Astrocyte (in vitro differentiated cells and primary cell): ENCODE measurements around the gene AFMID. TPM values are rescaled to one million over a fixed set of nuclear protein-coding genes. Genes with fewer than 3 reads are reported as not detected.

ENCODE experiments used
- DNase-seq: peaks from one replicate; pipeline ENCODE4 v3.0.0-alpha.2; 2010; ENCODE audit warnings: low read depth
- FAIRE-seq: peaks from 2 replicates; lab custom pipeline; 2011; peaks lifted over from hg19 to GRCh38; lab: Jason Lieb, UNC
- H2AFZ ChIP-seq: 2 replicates; pipeline ENCODE4 v1.6.0; 2012; ENCODE audit warnings: low read depth, low read length, inconsistent platforms
- H3K27ac ChIP-seq: 2 replicates; pipeline ENCODE4 v1.5.1; 2011; ENCODE audit warnings: low read depth, low read length, inconsistent platforms
- H3K27me3 ChIP-seq: 2 replicates; pipeline ENCODE4 v1.6.0; 2011; ENCODE audit warnings: low read length, inconsistent platforms; ENCODE audit not compliant: insufficient read depth
- H3K36me3 ChIP-seq: 2 replicates; pipeline ENCODE4 v1.5.1; 2011; ENCODE audit warnings: low read length, inconsistent platforms; ENCODE audit not compliant: insufficient read depth
- H3K4me1 ChIP-seq: 2 replicates; pipeline ENCODE4 v1.5.1; 2011; ENCODE audit warnings: low read length, inconsistent platforms; ENCODE audit not compliant: insufficient read depth
- H3K4me2 ChIP-seq: 2 replicates; pipeline ENCODE4 v1.6.0; 2012; ENCODE audit warnings: low read length, inconsistent platforms
- H3K4me3 ChIP-seq: 2 replicates; pipeline ENCODE4 v1.5.1; 2011; ENCODE audit warnings: low read depth, mild to moderate bottlenecking, low read length, inconsistent platforms; ENCODE audit not compliant: insufficient read depth
- H3K79me2 ChIP-seq: 2 replicates; pipeline ENCODE4 v1.6.0; 2012; ENCODE audit warnings: mild to moderate bottlenecking, low read length, inconsistent platforms; ENCODE audit not compliant: insufficient read depth
- H3K9ac ChIP-seq: 2 replicates; pipeline ENCODE4 v1.6.0; 2012; ENCODE audit warnings: mild to moderate bottlenecking, low read length, inconsistent platforms
- H3K9me3 ChIP-seq: 2 replicates; pipeline ENCODE4 v1.5.1; 2012; ENCODE audit warnings: low read depth, mild to moderate bottlenecking, low read length, inconsistent platforms; ENCODE audit not compliant: insufficient read depth
- H4K20me1 ChIP-seq: 2 replicates; pipeline ENCODE4 v1.6.0; 2012; ENCODE audit warnings: low read length, inconsistent platforms; ENCODE audit not compliant: insufficient read depth
- H3K27ac Mint-ChIP-seq: one replicate; pipeline ENCODE4 v1.8.0; 2021; ENCODE audit warnings: mild to moderate bottlenecking, mixed read lengths; ENCODE audit not compliant: unreplicated experiment
- H3K27me3 Mint-ChIP-seq: one replicate; pipeline ENCODE4 v1.8.0; 2021; ENCODE audit warnings: low read depth, mixed read lengths; ENCODE audit not compliant: unreplicated experiment
- H3K36me3 Mint-ChIP-seq: one replicate; pipeline ENCODE4 v1.8.0; 2021; ENCODE audit warnings: low read depth, mixed read lengths; ENCODE audit not compliant: unreplicated experiment
- H3K4me1 Mint-ChIP-seq: one replicate; pipeline ENCODE4 v1.8.0; 2021; ENCODE audit warnings: low read depth, mixed read lengths; ENCODE audit not compliant: unreplicated experiment
- H3K4me3 Mint-ChIP-seq: one replicate; pipeline ENCODE4 v1.8.0; 2021; ENCODE audit warnings: mild to moderate bottlenecking, moderate library complexity, mixed read lengths; ENCODE audit not compliant: unreplicated experiment
- H3K9me3 Mint-ChIP-seq: one replicate; pipeline ENCODE4 v1.8.0; 2021; ENCODE audit warnings: mild to moderate bottlenecking, mixed read lengths; ENCODE audit not compliant: unreplicated experiment
- CTCF ChIP-seq: IDR thresholded peaks from 2 replicates; pipeline ENCODE4 v1.5.1; 2011; ENCODE audit warnings: low read depth, mild to moderate bottlenecking, inconsistent platforms, low read length, moderate library complexity; ENCODE audit not compliant: insufficient read depth
- EZH2 ChIP-seq: IDR thresholded peaks from 2 replicates; pipeline ENCODE4 v1.6.1; 2012; ENCODE audit warnings: mild to moderate bottlenecking, low read length, inconsistent platforms; ENCODE audit not compliant: insufficient read depth
- total RNA-seq: library from RNA; stranded (reverse); gene quantifications from 2 replicates; pipeline ENCODE4 v1.2.1, GENCODE V29; 2021

Gene AFMID
- total RNA-seq, 1 donor from 2014 or later = 53.7 TPM

- no peak overlapping the region for H2AFZ ChIP-seq
- H3K36me3 Mint-ChIP-seq = no peaks in the 10 kb centered on the region
- no peak for TF ChIP-seq EZH2
- no peak for TF ChIP-seq CTCF
- no peaks in the 10 kb centered on the region for H3K9me3 Mint-ChIP-seq
- no peak for DNase-seq
- H3K4me3 Mint-ChIP-seq = no peak overlapping the region
- no peaks in the 10 kb centered on the region for H3K36me3 ChIP-seq
- peaks cover 10% of the 10 kb centered on the region for H3K4me1 ChIP-seq
- FAIRE-seq = no peak
- peaks cover 3% of the 10 kb centered on the region for H3K27me3 Mint-ChIP-seq
- no peaks in the 10 kb centered on the region for H4K20me1 ChIP-seq
- no peak overlapping the region for H3K9ac ChIP-seq
- H3K27ac Mint-ChIP-seq = no peak overlapping the region
- peaks cover 15% of the 10 kb centered on the region for H3K4me1 Mint-ChIP-seq
- no peaks in the 10 kb centered on the region for H3K27me3 ChIP-seq
- H3K79me2 ChIP-seq = no peaks in the 10 kb centered on the region
- H3K4me2 ChIP-seq = no peak overlapping the region
- no peaks in the 10 kb centered on the region for H3K9me3 ChIP-seq
- no peak overlapping the region for H3K4me3 ChIP-seq
- H3K27ac ChIP-seq = no peak overlapping the region
Measured at GRCh38 chr17:78144736-78145641, 42.2 kb upstream of the AFMID start.

GRCh38 chr17:78146471-78146869, 40.7 kb upstream of the AFMID start:
- H4K20me1 ChIP-seq = no peaks in the 10 kb centered on the region
- peaks cover 18% of the 10 kb centered on the region for H3K4me1 Mint-ChIP-seq
- peaks cover 9% of the 10 kb centered on the region for H3K4me1 ChIP-seq
- no peak for FAIRE-seq
- H3K4me3 ChIP-seq = no peak overlapping the region
- no peak overlapping the region for H3K4me3 Mint-ChIP-seq
- no peak overlapping the region for H3K27ac ChIP-seq
- H3K4me2 ChIP-seq = no peak overlapping the region
- H3K27me3 ChIP-seq = no peaks in the 10 kb centered on the region
- H2AFZ ChIP-seq = no peak overlapping the region
- H3K9me3 Mint-ChIP-seq = no peaks in the 10 kb centered on the region
- TF ChIP-seq EZH2 = no peak
- TF ChIP-seq CTCF = no peak
- no peak overlapping the region for H3K27ac Mint-ChIP-seq
- DNase-seq = no peak
- H3K9me3 ChIP-seq = no peaks in the 10 kb centered on the region
- no peaks in the 10 kb centered on the region for H3K36me3 Mint-ChIP-seq
- H3K27me3 Mint-ChIP-seq = peaks cover 3% of the 10 kb centered on the region
- no peaks in the 10 kb centered on the region for H3K79me2 ChIP-seq
- H3K9ac ChIP-seq = no peak overlapping the region
- no peaks in the 10 kb centered on the region for H3K36me3 ChIP-seq

GRCh38 chr17:78146881-78147280, 40.3 kb upstream of the AFMID start:
- H4K20me1 ChIP-seq = no peaks in the 10 kb centered on the region
- H3K27ac ChIP-seq = no peak overlapping the region
- no peaks in the 10 kb centered on the region for H3K36me3 Mint-ChIP-seq
- no peaks in the 10 kb centered on the region for H3K27me3 ChIP-seq
- no peak overlapping the region for H3K9ac ChIP-seq
- H3K27me3 Mint-ChIP-seq = peaks cover 3% of the 10 kb centered on the region
- no peak overlapping the region for H2AFZ ChIP-seq
- H3K4me3 Mint-ChIP-seq = no peak overlapping the region
- no peak overlapping the region for H3K4me3 ChIP-seq
- DNase-seq (no peak), FAIRE-seq (no peak)
- H3K9me3 ChIP-seq = no peaks in the 10 kb centered on the region
- H3K4me1 Mint-ChIP-seq = peaks cover 19% of the 10 kb centered on the region
- no peaks in the 10 kb centered on the region for H3K9me3 Mint-ChIP-seq
- no peaks in the 10 kb centered on the region for H3K36me3 ChIP-seq
- no peak overlapping the region for H3K4me2 ChIP-seq
- TF ChIP-seq CTCF (no peak), EZH2 (no peak)
- no peaks in the 10 kb centered on the region for H3K79me2 ChIP-seq
- peaks cover 5% of the 10 kb centered on the region for H3K4me1 ChIP-seq
- no peak overlapping the region for H3K27ac Mint-ChIP-seq
